Endothelial cell of umbilical vein (primary cell): ENCODE results near the gene IL6ST. TPM values are rescaled to one million over a fixed set of nuclear protein-coding genes. Genes with fewer than 3 reads are reported as not detected.

Experiments used
- BruUV-seq: library from RNA; stranded (reverse); fragments of 400-500 nt; replicated peaks from 2 replicates; lab custom pipeline; 2021; lab: Mats Ljungman, UMichigan
- CTCF ChIA-PET: fragments of 300-600, 350-600 bp; sonication (Branson Sonifier 250); formaldehyde crosslinking; loops from one replicate; lab custom pipeline; 2021; ENCODE audit warnings: antibody characterized with exemption, inconsistent platforms; lab: Charles Lee
- POLR2A ChIA-PET: fragments of 300-600, 350-600 bp; sonication (Branson Sonifier 250); formaldehyde crosslinking; loops from one replicate; lab custom pipeline; 2021; ENCODE audit warnings: antibody characterized with exemption, inconsistent platforms; lab: Charles Lee
- DNase-seq: peaks from one replicate; pipeline ENCODE4 v3.0.0-alpha.2; 2011; ENCODE audit warnings: low read depth, low spot score
- FAIRE-seq: peaks from 2 replicates; lab custom pipeline; 2011; peaks lifted over from hg19 to GRCh38; lab: Jason Lieb, UNC
- H2AFZ ChIP-seq: 2 replicates; pipeline ENCODE4 v1.6.0; 2012; ENCODE audit warnings: low read depth, low read length, control low read depth, inconsistent platforms
- H3K27ac ChIP-seq: 2 replicates; pipeline ENCODE4 v1.5.1; 2011; ENCODE audit warnings: low read depth, mild to moderate bottlenecking, control low read depth, low read length, moderate library complexity; ENCODE audit not compliant: insufficient read depth
- H3K27me3 ChIP-seq, 2 experiments: 2 replicates each; pipeline versions ENCODE4 v1.6.0 to v1.6.1; 2011; ENCODE audit warnings: low read length in 2 of 2, mixed read lengths in 1 of 2; ENCODE audit not compliant: control insufficient read depth in 2 of 2, insufficient read depth in 2 of 2
- H3K36me3 ChIP-seq, 2 experiments: 2 replicates in 1 of 2; 3 replicates in 1 of 2; pipeline ENCODE4 v1.5.1; 2011; ENCODE audit warnings: low read length in 2 of 2, mild to moderate bottlenecking in 1 of 2, moderate library complexity in 1 of 2; ENCODE audit not compliant: control insufficient read depth in 2 of 2, insufficient read depth in 2 of 2; ENCODE audit errors: extremely low read depth in 1 of 2
- H3K4me1 ChIP-seq: 3 replicates; pipeline ENCODE4 v1.5.1; 2011; ENCODE audit warnings: mild to moderate bottlenecking, low read length; ENCODE audit not compliant: control insufficient read depth, insufficient read depth; ENCODE audit errors: extremely low read depth
- H3K4me2 ChIP-seq: 2 replicates; pipeline ENCODE4 v1.6.1; 2011; ENCODE audit warnings: low read length, control low read depth, mixed read lengths; ENCODE audit not compliant: insufficient read depth
- H3K4me3 ChIP-seq, 3 experiments: fragments of 200-600 bp in 1 of 3; sonication (generic), shearing (Covaris generic) in 1 of 3; replicated peaks in 1 of 3; 2 replicates each; pipeline ENCODE4 v1.5.1; 2011 to 2016; ENCODE audit warnings: control low read depth in 3 of 3, low read length in 3 of 3, mild to moderate bottlenecking in 2 of 3, inconsistent platforms in 1 of 3, low read depth in 1 of 3, moderate library complexity in 1 of 3; ENCODE audit not compliant: insufficient read depth in 1 of 3
- H3K79me2 ChIP-seq: 2 replicates; pipeline ENCODE4 v1.6.0; 2012; ENCODE audit warnings: low read length, inconsistent platforms; ENCODE audit not compliant: control insufficient read depth, insufficient read depth
- H3K9ac ChIP-seq: replicated peaks from 2 replicates; pipeline ENCODE3; 2011; ENCODE audit warnings: low read length, control low read depth; ENCODE audit not compliant: insufficient read depth; ENCODE audit errors: extremely low read depth
- H3K9me1 ChIP-seq: replicated peaks from 3 replicates; pipeline ENCODE4 v1.6.0; 2011; ENCODE audit warnings: mild to moderate bottlenecking, low read length; ENCODE audit not compliant: control insufficient read depth, insufficient read depth; ENCODE audit errors: extremely low read depth
- H3K9me3 ChIP-seq: replicated peaks from 2 replicates; pipeline ENCODE4 v1.5.1; 2012; ENCODE audit warnings: low read length, inconsistent platforms; ENCODE audit not compliant: control insufficient read depth, insufficient read depth
- H4K20me1 ChIP-seq: replicated peaks from 2 replicates; pipeline ENCODE3; 2011; ENCODE audit warnings: mild to moderate bottlenecking, low read length; ENCODE audit not compliant: control insufficient read depth, insufficient read depth; ENCODE audit errors: extremely low read depth
- EZH2 ChIP-seq: IDR thresholded peaks from 2 replicates; pipeline ENCODE4 v1.6.1; 2012; ENCODE audit warnings: borderline replicate concordance, low read depth, mild to moderate bottlenecking, moderate library complexity, low read length, inconsistent platforms; ENCODE audit not compliant: severe bottlenecking
- FOS ChIP-seq: IDR thresholded peaks from 2 replicates; pipeline ENCODE4 v1.6.1; 2011; ENCODE audit warnings: mild to moderate bottlenecking, low read length, moderate library complexity, borderline replicate concordance; ENCODE audit not compliant: insufficient read depth
- GATA2 ChIP-seq: IDR thresholded peaks from 2 replicates; pipeline ENCODE4 v1.7.0; 2011; ENCODE audit warnings: low read depth, mild to moderate bottlenecking, moderate library complexity, mixed read lengths, low read length; ENCODE audit not compliant: insufficient read length, insufficient read depth
- JUN ChIP-seq: IDR thresholded peaks from 2 replicates; pipeline ENCODE4 v1.6.1; 2011; ENCODE audit warnings: borderline replicate concordance, low read depth; ENCODE audit not compliant: insufficient read length, insufficient read depth
- MAX ChIP-seq: IDR thresholded peaks from 2 replicates; pipeline ENCODE4 v1.6.1; 2011; ENCODE audit not compliant: insufficient read depth, insufficient read length
- MYC ChIP-seq: IDR thresholded peaks from one replicate; pipeline ENCODE4 v1.6.1; 2011; ENCODE audit warnings: mild to moderate bottlenecking, low read depth, low read length
- POLR2A ChIP-seq: IDR thresholded peaks from 2 replicates; pipeline ENCODE4 v1.6.1; 2012; ENCODE audit warnings: low read depth, mild to moderate bottlenecking, control low read depth, low read length
- POLR2AphosphoS5 ChIP-seq: IDR thresholded peaks from 2 replicates; pipeline ENCODE4 v1.6.1; 2012; ENCODE audit warnings: low read depth, mild to moderate bottlenecking, control low read depth, low read length, moderate library complexity; ENCODE audit not compliant: insufficient read depth
- dilution Hi-C: fragments of 300-500 bp; cut with MboI; formaldehyde crosslinking; loops from one replicate; pipeline ENCODE4 v1.15.0; 2019; ENCODE audit warnings: low sequenced_read_pairs; ENCODE audit not compliant: extremely low pct_ligation_motif_present
- intact Hi-C: fragments of 100-400 bp; cut with micrococcal nuclease; formaldehyde crosslinking; loops from one replicate; pipeline ENCODE4 v1.10.0; 2022
- polyA plus RNA-seq, 4 experiments: library from polyadenylated mRNA; depleted of rRNA in 3 of 4; stranded (reverse) in 3 of 4; unstranded in 1 of 4; fragments of >200 nt; gene quantifications; 2 replicates each; pipeline versions ENCODE4 v1.2.1 to v1.2.3, GENCODE V29; 2011 to 2012; ENCODE audit warnings: missing spikeins in 1 of 4
- total RNA-seq: library from RNA; stranded (reverse); gene quantifications from 2 replicates; pipeline ENCODE4 v1.2.3, GENCODE V29; 2021
- TF ChIP-seq, protein P1 (sequence below), 2 donors: IDR thresholded peaks; 1 replicate in 1 of 2; 2 replicates in 1 of 2; pipeline ENCODE4 v1.5.1; 2011; ENCODE audit warnings: low read length in 2 of 2, mild to moderate bottlenecking in 2 of 2, moderate library complexity in 2 of 2, control low read depth in 1 of 2, inconsistent platforms in 1 of 2, low read depth in 1 of 2; ENCODE audit not compliant: insufficient read depth in 1 of 2; ENCODE audit errors: extremely low read depth in 1 of 2

Gene IL6ST
- total and polyA plus RNA-seq, 2 donors (not counting 3 experiments of a cell fraction or from before 2014, with no cell fraction given): 135 to 345 TPM

GRCh38 chr5:55897206-55897894 lies 97.4 kb downstream of the IL6ST start:
- H3K27ac ChIP-seq: no peak overlapping the region
- intact Hi-C loops: no loop called here
- no peaks in the 10 kb centered on the region for H4K20me1 ChIP-seq
- H3K4me2 ChIP-seq: no peak overlapping the region
- DNase-seq: no peak
- no peak overlapping the region for H3K4me3 ChIP-seq
- H3K9me3 ChIP-seq: no peaks in the 10 kb centered on the region
- no peak for TF ChIP-seq EZH2
- no peak for TF ChIP-seq GATA2
- no peak for TF ChIP-seq MYC
- TF ChIP-seq JUN: no peak
- TF ChIP-seq, protein P1, sequence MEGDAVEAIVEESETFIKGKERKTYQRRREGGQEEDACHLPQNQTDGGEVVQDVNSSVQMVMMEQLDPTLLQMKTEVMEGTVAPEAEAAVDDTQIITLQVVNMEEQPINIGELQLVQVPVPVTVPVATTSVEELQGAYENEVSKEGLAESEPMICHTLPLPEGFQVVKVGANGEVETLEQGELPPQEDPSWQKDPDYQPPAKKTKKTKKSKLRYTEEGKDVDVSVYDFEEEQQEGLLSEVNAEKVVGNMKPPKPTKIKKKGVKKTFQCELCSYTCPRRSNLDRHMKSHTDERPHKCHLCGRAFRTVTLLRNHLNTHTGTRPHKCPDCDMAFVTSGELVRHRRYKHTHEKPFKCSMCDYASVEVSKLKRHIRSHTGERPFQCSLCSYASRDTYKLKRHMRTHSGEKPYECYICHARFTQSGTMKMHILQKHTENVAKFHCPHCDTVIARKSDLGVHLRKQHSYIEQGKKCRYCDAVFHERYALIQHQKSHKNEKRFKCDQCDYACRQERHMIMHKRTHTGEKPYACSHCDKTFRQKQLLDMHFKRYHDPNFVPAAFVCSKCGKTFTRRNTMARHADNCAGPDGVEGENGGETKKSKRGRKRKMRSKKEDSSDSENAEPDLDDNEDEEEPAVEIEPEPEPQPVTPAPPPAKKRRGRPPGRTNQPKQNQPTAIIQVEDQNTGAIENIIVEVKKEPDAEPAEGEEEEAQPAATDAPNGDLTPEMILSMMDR (IDR thresholded peaks at IDR 0.05; ENCODE audit: extremely low read depth in 1 of 2, insufficient read depth in 1 of 2, low read depth in 1 of 2, low read length in 2 of 2): no peak
- no peak for TF ChIP-seq POLR2A
- no peak for TF ChIP-seq FOS
- no peak for TF ChIP-seq POLR2AphosphoS5
- TF ChIP-seq MAX: no peak
- no peaks in the 10 kb centered on the region for H3K36me3 ChIP-seq
- ChIA-PET CTCF (interaction anchor here (0.9 to 1.0 kb wide), 2 partner anchors 20 to 42 kb away, joined by 3 read pairs; no protein-coding TSS in a partner anchor), POLR2A (no interaction called here)
- no peaks in the 10 kb centered on the region for H3K9me1 ChIP-seq
- no peak overlapping the region for H3K9ac ChIP-seq
- no peaks in the 10 kb centered on the region for H3K79me2 ChIP-seq
- BruUV-seq: no TSS peak
- no peaks in the 10 kb centered on the region for H3K27me3 ChIP-seq
- FAIRE-seq: no peak
- no peak overlapping the region for H2AFZ ChIP-seq
- no peaks in the 10 kb centered on the region for H3K4me1 ChIP-seq
- dilution Hi-C loops: no loop called here
